T-cell (primary cell): ENCODE results near the gene PRKACG. TPM values are rescaled to one million over a fixed set of nuclear protein-coding genes. Genes with fewer than 3 reads are reported as not detected.

Source experiments
- ATAC-seq, 4 experiments: fragments of 200-7000 bp in 3 of 4; fragments of 150-1000 bp in 1 of 4; cut with Tn5 transposase; replicated peaks in 1 of 4; 1 replicate in 3 of 4; 2 replicates in 1 of 4; pipeline ENCODE4 v1.10.0; 2021; ENCODE audit warnings: moderate library complexity in 3 of 4, mild to moderate bottlenecking in 2 of 4, moderate number of reproducible peaks in 1 of 4
- CTCF ChIA-PET, 2 donors: fragments of 300-600 bp; sonication (Branson Sonifier 250); formaldehyde crosslinking; loops; one replicate each; lab custom pipeline; 2022; ENCODE audit warnings: antibody characterized with exemption in 2 of 2; lab: Charles Lee
- POLR2A ChIA-PET, 2 donors: fragments of 300-600 bp; sonication (Branson Sonifier 250); formaldehyde crosslinking; loops; one replicate each; lab custom pipeline; 2022; ENCODE audit warnings: antibody characterized with exemption in 2 of 2; lab: Charles Lee
- DNase-seq, 35 experiments: peaks; one replicate each; pipeline versions ENCODE4 v3.0.0 to v3.0.0-alpha.2; 2013 to 2023
- H3K27ac ChIP-seq: one replicate; pipeline ENCODE4 v1.5.1; 2013; ENCODE audit warnings: low read length
- H3K27me3 ChIP-seq, 2 experiments: replicated peaks in 1 of 2; 1 replicate in 1 of 2; 2 replicates in 1 of 2; pipeline versions ENCODE4 v1.6.1 to v1.7.0; 2013; ENCODE audit warnings: low read length in 1 of 2, mixed read lengths in 1 of 2; ENCODE audit not compliant: control insufficient read depth in 2 of 2, insufficient read depth in 2 of 2; ENCODE audit errors: extremely low read depth in 1 of 2
- H3K36me3 ChIP-seq, 2 donors: 1 replicate in 1 of 2; 2 replicates in 1 of 2; pipeline versions ENCODE4 v1.6.1 to v1.7.0; 2013; ENCODE audit warnings: low read length in 1 of 2; ENCODE audit not compliant: control insufficient read depth in 2 of 2, insufficient read depth in 1 of 2; ENCODE audit errors: extremely low read depth in 1 of 2
- H3K4me1 ChIP-seq, 2 experiments: 1 replicate in 1 of 2; 2 replicates in 1 of 2; pipeline versions ENCODE4 v1.6.1 to v1.7.0; 2013; ENCODE audit warnings: low read length in 2 of 2, mixed read lengths in 1 of 2; ENCODE audit not compliant: insufficient read depth in 2 of 2, control insufficient read depth in 1 of 2; ENCODE audit errors: extremely low read depth in 1 of 2
- H3K4me3 ChIP-seq, 2 donors: 1 replicate in 1 of 2; 2 replicates in 1 of 2; pipeline versions ENCODE4 v1.5.1 to v1.7.0; 2013; ENCODE audit warnings: mild to moderate bottlenecking in 2 of 2, low read length in 1 of 2, moderate library complexity in 1 of 2; ENCODE audit not compliant: control insufficient read depth in 1 of 2; ENCODE audit errors: extremely low read depth in 1 of 2
- H3K9me3 ChIP-seq: 2 replicates; pipeline ENCODE4 v1.7.0; 2013
- H3K27ac Mint-ChIP-seq, 2 donors: one replicate each; pipeline ENCODE4 v1.8.0; 2020 to 2021; ENCODE audit warnings: mild to moderate bottlenecking in 2 of 2, mixed read lengths in 2 of 2
- H3K27me3 Mint-ChIP-seq, 2 donors: one replicate each; pipeline ENCODE4 v1.8.0; 2021 to 2022; ENCODE audit warnings: mixed read lengths in 2 of 2
- H3K36me3 Mint-ChIP-seq: one replicate; pipeline ENCODE4 v1.8.0; 2021; ENCODE audit warnings: mixed read lengths
- H3K4me1 Mint-ChIP-seq, 3 donors: one replicate each; pipeline ENCODE4 v1.8.0; 2020 to 2022; ENCODE audit warnings: mixed read lengths in 3 of 3, mild to moderate bottlenecking in 1 of 3
- H3K4me3 Mint-ChIP-seq, 3 donors: one replicate each; pipeline ENCODE4 v1.8.0; 2020 to 2022; ENCODE audit warnings: mild to moderate bottlenecking in 3 of 3, mixed read lengths in 3 of 3, moderate library complexity in 3 of 3
- H3K9me3 Mint-ChIP-seq, 3 donors: one replicate each; pipeline ENCODE4 v1.8.0; 2020 to 2022; ENCODE audit warnings: mixed read lengths in 3 of 3
- whole genome bisulfite sequencing: methylation state at CpG from one replicate; pipeline ENCODE4 v1.1.5; 2013; ENCODE audit warnings: missing lambda C conversion rate; ENCODE audit not compliant: insufficient coverage; 5-methylcytosine and 5-hydroxymethylcytosine counted together
- total RNA-seq, 35 experiments: library from RNA in 6 of 35; stranded (reverse) in 6 of 35; fragments of 120-200 nt in 1 of 35; gene quantifications; one replicate each; pipeline versions ENCODE4 v1.2.1 to v1.2.4 and lab custom pipeline; 2013 to 2026

The PRKACG gene
- total RNA-seq, 5 donors from 2014 or later (not counting 1 experiment from before 2014, with no cell fraction given): not detected

DNA sequence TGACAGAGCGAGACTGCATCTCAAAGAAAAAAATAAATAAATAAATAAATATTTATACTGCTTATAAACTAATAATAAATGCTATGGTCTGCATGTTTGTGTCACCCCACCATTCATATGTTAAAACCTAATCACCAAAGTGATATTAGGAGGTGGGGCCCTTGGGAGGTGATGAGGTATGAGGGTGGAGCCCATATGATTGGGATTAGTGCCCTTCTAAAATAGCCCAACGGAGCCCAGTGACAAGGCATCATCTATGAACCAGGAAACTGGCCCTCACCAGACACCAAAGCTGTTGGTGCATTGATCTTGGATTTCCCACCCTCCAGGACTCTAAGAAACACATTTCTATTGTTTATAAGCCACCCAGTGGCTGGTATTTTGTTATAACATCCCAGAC is 26.7 kb upstream of the PRKACG start:
- H3K4me3 ChIP-seq: no peak overlapping the region
- no peaks in the 10 kb centered on the region for H3K27me3 ChIP-seq
- Mint-ChIP-seq H3K9me3 (no peaks in the 10 kb centered on the region), H3K36me3 (peaks cover 18% of the 10 kb centered on the region), H3K4me3 (no peak overlapping the region), H3K27ac (no peak overlapping the region), H3K4me1 (peaks cover 42 to 46% (median 45%) of the 10 kb centered on the region in 3 donors), H3K27me3 (no peaks in the 10 kb centered on the region)
- no peak overlapping the region for H3K27ac ChIP-seq
- ChIA-PET POLR2A (no interaction called here), CTCF (no interaction called here)
- ATAC-seq (no peak), DNase-seq (no peak)
- H3K36me3 ChIP-seq: peaks cover 4 to 5% of the 10 kb centered on the region in 2 donors
- H3K9me3 ChIP-seq: no peaks in the 10 kb centered on the region
- WGBS: no CpG with 5 or more reads among the region's 2 CpGs
- peaks cover 0 to 17% of the 10 kb centered on the region in 2 experiments for H3K4me1 ChIP-seq

- Histone ChIP-seq H3K9me3 (no peaks in the 10 kb centered on the region), H3K4me1 (peaks cover 5 to 15% of the 10 kb centered on the region in 2 experiments), H3K27ac (peak overlapping the region; percentile 36), H3K27me3 (no peaks in the 10 kb centered on the region), H3K4me3 (peak overlapping the region; percentile 52 to 94), H3K36me3 (peaks cover 0 to 4% of the 10 kb centered on the region in 2 donors)
- WGBS: 77% methylated on average over 6 of the region's 10 CpGs
- no peak for DNase-seq
- Mint-ChIP-seq H3K36me3 (peaks cover 6% of the 10 kb centered on the region), H3K27ac (peak overlapping the region; percentile 85 to 91), H3K4me1 (peaks cover 23 to 30% (median 24%) of the 10 kb centered on the region in 3 donors), H3K27me3 (no peaks in the 10 kb centered on the region), H3K4me3 (peak overlapping the region; percentile 89 to 92 (median 91)), H3K9me3 (no peaks in the 10 kb centered on the region)
- ATAC-seq: no peak
- ChIA-PET POLR2A (no interaction called here), CTCF (interaction anchor here in 1 of 2 donors (2.1 kb wide), 1 partner anchor 257 kb away, joined by 6 read pairs; a partner anchor contains a TSS)
Measured at GRCh38 chr9:69036799-69037198, 22.9 kb upstream of the PRKACG start.

GRCh38 chr9:69036309-69036708 is 22.4 kb upstream of the PRKACG start:
- H3K27ac ChIP-seq: peak overlapping the region; percentile 36
- peak overlapping the region; percentile 52 to 94 for H3K4me3 ChIP-seq
- H3K9me3 Mint-ChIP-seq: no peaks in the 10 kb centered on the region
- peak overlapping the region; percentile 89 to 92 (median 91) for H3K4me3 Mint-ChIP-seq
- WGBS: 0% methylated on average over 1 of the region's 14 CpGs
- H3K36me3 Mint-ChIP-seq: peaks cover 6% of the 10 kb centered on the region
- peaks cover 0 to 4% of the 10 kb centered on the region in 2 donors for H3K36me3 ChIP-seq
- DNase-seq (peak in 9 of 35 experiments; percentile 1 to 58 (median 8)), ATAC-seq (peak; percentile 8 to 37 (median 13))
- peaks cover 5 to 15% of the 10 kb centered on the region in 2 experiments for H3K4me1 ChIP-seq
- H3K9me3 ChIP-seq: no peaks in the 10 kb centered on the region
- H3K27me3 Mint-ChIP-seq: no peaks in the 10 kb centered on the region
- peak overlapping the region; percentile 85 to 91 for H3K27ac Mint-ChIP-seq
- no peaks in the 10 kb centered on the region for H3K27me3 ChIP-seq
- ChIA-PET POLR2A (interaction anchor here in 1 of 2 donors (0.6 kb wide), 1 partner anchor 84 kb away, joined by 3 read pairs; no protein-coding TSS in a partner anchor), CTCF (interaction anchor here (0.6 to 2.1 kb wide), 9 partner anchors 9 to 457 kb away, joined by 3 to 9 read pairs (median 4); a partner anchor contains a TSS)
- H3K4me1 Mint-ChIP-seq: peaks cover 24 to 30% (median 24%) of the 10 kb centered on the region in 3 donors

DNA sequence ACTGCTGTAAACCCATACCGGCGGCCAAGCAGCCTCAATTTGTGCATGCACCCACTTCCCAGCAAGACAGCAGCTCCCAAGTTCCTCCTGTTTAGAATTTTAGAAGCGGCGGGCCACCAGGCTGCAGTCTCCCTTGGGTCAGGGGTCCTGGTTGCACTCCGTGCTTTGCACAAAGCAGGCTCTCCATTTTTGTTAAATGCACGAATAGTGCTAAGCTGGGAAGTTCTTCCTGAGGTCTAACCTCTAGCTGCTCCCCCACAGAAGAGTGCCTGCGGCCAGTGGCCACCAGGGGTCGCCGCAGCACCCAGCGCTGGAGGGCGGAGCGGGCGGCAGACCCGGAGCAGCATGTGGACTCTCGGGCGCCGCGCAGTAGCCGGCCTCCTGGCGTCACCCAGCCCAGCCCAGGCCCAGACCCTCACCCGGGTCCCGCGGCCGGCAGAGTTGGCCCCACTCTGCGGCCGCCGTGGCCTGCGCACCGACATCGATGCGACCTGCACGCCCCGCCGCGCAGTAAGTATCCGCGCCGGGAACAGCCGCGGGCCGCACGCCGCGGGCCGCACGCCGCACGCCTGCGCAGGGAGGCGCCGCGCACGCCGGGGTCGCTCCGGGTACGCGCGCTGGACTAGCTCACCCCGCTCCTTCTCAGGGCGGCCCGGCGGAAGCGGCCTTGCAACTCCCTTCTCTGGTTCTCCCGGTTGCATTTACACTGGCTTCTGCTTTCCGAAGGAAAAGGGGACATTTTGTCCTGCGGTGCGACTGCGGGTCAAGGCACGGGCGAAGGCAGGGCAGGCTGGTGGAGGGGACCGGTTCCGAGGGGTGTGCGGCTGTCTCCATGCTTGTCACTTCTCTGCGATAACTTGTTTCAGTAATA is 21.8 kb upstream of the PRKACG start, which contains the start of gene FXN:
TSS of gene FXN (plus strand) at position 315 of the 871 bp plus-strand sequence. CDS start at position 346, 31 bp downstream.
- CTCF ChIA-PET: interaction anchor here (0.6 to 2.1 kb wide), 12 partner anchors 9 to 456 kb away, joined by 3 to 9 read pairs (median 4); a partner anchor contains a TSS
- H3K27me3 Mint-ChIP-seq: no peaks in the 10 kb centered on the region
- H3K27ac ChIP-seq: peak within 1 kb of the TSS; percentile 47
- H3K9me3 Mint-ChIP-seq: no peaks in the 10 kb centered on the region
- H3K9me3 ChIP-seq: no peaks in the 10 kb centered on the region
- peaks cover 5 to 15% of the 10 kb centered on the region in 2 experiments for H3K4me1 ChIP-seq
- WGBS: under 1% methylated on average over 68 of the region's 75 CpGs
- POLR2A ChIA-PET: interaction anchor here in 1 of 2 donors (0.6 kb wide), 1 partner anchor 83 kb away, joined by 3 read pairs; no protein-coding TSS in a partner anchor
- ATAC-seq (peak; percentile 89 to 95 (median 94)), DNase-seq (peak; percentile 43 to 87 (median 74))
- no peaks in the 10 kb centered on the region for H3K27me3 ChIP-seq
- peak within 1 kb of the TSS; percentile 52 to 94 for H3K4me3 ChIP-seq
- peak within 1 kb of the TSS; percentile 85 to 91 for H3K27ac Mint-ChIP-seq
- peaks cover 24 to 33% (median 26%) of the 10 kb centered on the region in 3 donors for H3K4me1 Mint-ChIP-seq
- peaks cover 3% of the 10 kb centered on the region for H3K36me3 Mint-ChIP-seq
- H3K36me3 ChIP-seq: no peaks in the 10 kb centered on the region
- H3K4me3 Mint-ChIP-seq: peak within 1 kb of the TSS; percentile 89 to 92 (median 91)

DNA sequence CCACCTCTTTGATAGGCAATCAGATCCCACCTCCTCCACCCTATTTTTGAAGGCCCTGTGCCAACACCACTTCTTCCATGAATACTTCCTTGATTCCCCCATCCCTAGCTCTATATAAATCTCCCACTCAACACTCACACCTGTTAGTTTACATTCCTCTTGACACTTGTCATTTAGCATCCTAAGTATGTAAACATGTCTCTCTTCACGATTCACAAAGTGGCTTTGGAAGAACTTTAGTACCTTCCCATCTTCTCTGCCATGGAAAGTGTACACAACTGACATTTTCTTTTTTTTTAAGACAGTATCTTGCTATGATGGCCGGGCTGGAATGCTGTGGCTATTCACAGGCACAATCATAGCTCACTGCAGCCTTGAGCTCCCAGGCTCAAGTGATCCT is 20.2 kb upstream of the PRKACG start:
- peaks cover 4 to 5% (median 5%) of the 10 kb centered on the region in 3 donors for H3K9me3 Mint-ChIP-seq
- no peaks in the 10 kb centered on the region for H3K27me3 Mint-ChIP-seq
- no peaks in the 10 kb centered on the region for H3K36me3 Mint-ChIP-seq
- H3K27ac ChIP-seq: no peak overlapping the region
- WGBS: 80% methylated on average over 2 of the region's 2 CpGs
- peaks cover 38 to 47% (median 40%) of the 10 kb centered on the region in 3 donors for H3K4me1 Mint-ChIP-seq
- no peaks in the 10 kb centered on the region for H3K36me3 ChIP-seq
- H3K27ac Mint-ChIP-seq: peak overlapping the region in 1 of 2 donors; percentile 1
- no peak overlapping the region for H3K4me3 Mint-ChIP-seq
- no peak for DNase-seq
- POLR2A ChIA-PET: no interaction called here
- H3K9me3 ChIP-seq: no peaks in the 10 kb centered on the region
- CTCF ChIA-PET: interaction anchor here in 1 of 2 donors (0.6 to 2.1 kb wide), 3 partner anchors 19 to 253 kb away, joined by 3 to 5 read pairs (median 4); a partner anchor contains a TSS
- no peaks in the 10 kb centered on the region for H3K27me3 ChIP-seq
- peaks cover 9 to 21% of the 10 kb centered on the region in 2 experiments for H3K4me1 ChIP-seq
- no peak overlapping the region for H3K4me3 ChIP-seq
- ATAC-seq: no peak
